HepG2 (cell line): ENCODE measurements around the gene RPUSD3. TPM values are rescaled to one million over a fixed set of nuclear protein-coding genes. Genes with fewer than 3 reads are reported as not detected.
"Not testable (repeated sequence)": the region's sequence is repeated elsewhere in the genome, so short reads cannot be mapped to it uniquely, and the experiment has no call there.

Source experiments
- ATAC-seq: fragments of 200-7000 bp; cut with Tn5 transposase; 3 replicates; pipeline ENCODE4 v1.9.1; 2020; ENCODE audit warnings: mild to moderate bottlenecking, moderate library complexity
- BruUV-seq: library from RNA; stranded (reverse); fragments of 400-500 nt; replicated peaks from 2 replicates; lab custom pipeline; 2021; lab: Mats Ljungman, UMichigan
- CTCF ChIA-PET: fragments of 300-600 bp; formaldehyde crosslinking; extraction: SDS; loops from one replicate; lab custom pipeline; 2021; ENCODE audit warnings: low total read pairs, inconsistent platforms, low intra/inter-chr PET ratio; lab: Yijun Ruan, JAX
- POLR2A ChIA-PET: fragments of 350-600 bp; sonication (Branson Sonifier 250); formaldehyde crosslinking; loops from one replicate; lab custom pipeline; 2020; ENCODE audit warnings: antibody characterized with exemption, inconsistent platforms; lab: Yijun Ruan, JAX
- DNase-seq: peaks from one replicate; pipeline ENCODE4 v3.0.0-alpha.2; 2015; ENCODE audit warnings: low spot score
- FAIRE-seq: peaks from 3 replicates; lab custom pipeline; 2011; peaks lifted over from hg19 to GRCh38; lab: Jason Lieb, UNC
- H2AFZ ChIP-seq: one replicate; pipeline ENCODE4 v1.6.1; 2011; ENCODE audit warnings: low read length, inconsistent platforms
- H3K27ac ChIP-seq: fragments of 300-600 bp; 3 replicates; pipeline ENCODE4 v1.8.0; 2011; ENCODE audit warnings: mixed run types, mild to moderate bottlenecking, mixed read lengths, low read length, inconsistent platforms; ENCODE audit not compliant: insufficient read depth; ENCODE audit errors: extremely low read length
- H3K27me3 ChIP-seq, 2 experiments: fragments of 200-600 bp in 1 of 2; 2 replicates in 1 of 2; 3 replicates in 1 of 2; pipeline versions ENCODE4 v1.6.0 to v1.8.0; 2011; ENCODE audit warnings: low read length in 2 of 2, mild to moderate bottlenecking in 2 of 2, moderate library complexity in 2 of 2, inconsistent platforms in 1 of 2; ENCODE audit not compliant: insufficient read depth in 2 of 2, control insufficient read depth in 1 of 2
- H3K36me3 ChIP-seq, 2 experiments: fragments of 200-600 bp in 1 of 2; replicated peaks in 1 of 2; 2 replicates in 1 of 2; 3 replicates in 1 of 2; pipeline versions ENCODE4 v1.5.1 to v1.8.0; 2011; ENCODE audit warnings: low read length in 2 of 2, inconsistent platforms in 1 of 2; ENCODE audit not compliant: insufficient read depth in 2 of 2, control insufficient read depth in 1 of 2
- H3K4me1 ChIP-seq: 2 replicates; pipeline ENCODE4 v1.5.1; 2012; ENCODE audit warnings: low read length, inconsistent platforms; ENCODE audit not compliant: insufficient read depth
- H3K4me2 ChIP-seq: 2 replicates; pipeline ENCODE4 v1.6.0; 2011; ENCODE audit warnings: low read depth, low read length, inconsistent platforms
- H3K4me3 ChIP-seq, 3 experiments: fragments of 200-600 bp in 1 of 3; sonication (generic), shearing (Covaris generic) in 1 of 3; replicated peaks in 1 of 3; 2 replicates each; pipeline ENCODE4 v1.5.1; 2011 to 2016; ENCODE audit warnings: low read length in 3 of 3, inconsistent platforms in 2 of 3, low read depth in 2 of 3, mild to moderate bottlenecking in 2 of 3, control low read depth in 1 of 3, mixed read lengths in 1 of 3; ENCODE audit not compliant: insufficient read depth in 1 of 3
- H3K79me2 ChIP-seq: one replicate; pipeline ENCODE4 v1.6.1; 2011; ENCODE audit warnings: low read length, inconsistent platforms; ENCODE audit not compliant: insufficient read depth
- H3K9ac ChIP-seq: 2 replicates; pipeline ENCODE4 v1.6.0; 2011; ENCODE audit warnings: mild to moderate bottlenecking, low read depth, low read length, inconsistent platforms; ENCODE audit not compliant: insufficient read depth
- H3K9me3 ChIP-seq: 2 replicates; pipeline ENCODE4 v1.5.1; 2012; ENCODE audit warnings: mild to moderate bottlenecking, low read length
- H4K20me1 ChIP-seq: 2 replicates; pipeline ENCODE4 v1.6.0; 2011; ENCODE audit warnings: inconsistent platforms, mild to moderate bottlenecking, low read length, moderate library complexity; ENCODE audit not compliant: insufficient read depth
- HIC2 ChIP-seq: sonication (generic); formaldehyde crosslinking; IDR thresholded peaks from 2 replicates; pipeline ENCODE4 v1.9.0; 2022; ENCODE audit warnings: low read depth, missing genetic modification reagents
- IRF9 ChIP-seq: sonication (generic); formaldehyde crosslinking; IDR thresholded peaks from 2 replicates; pipeline ENCODE4 v1.8.0; 2022; ENCODE audit warnings: missing genetic modification reagents, mild to moderate bottlenecking, borderline replicate concordance
- STAG1 ChIP-seq: sonication (generic); formaldehyde crosslinking; IDR thresholded peaks from 2 replicates; pipeline ENCODE4 v1.4.0; 2020; ENCODE audit warnings: missing genetic modification reagents
- WGBS: methylation state at CpG from one replicate; pipeline ENCODE4 v1.1.6; 2017; ENCODE audit warnings: low lambda C conversion rate; 5-methylcytosine and 5-hydroxymethylcytosine counted together
- in situ Hi-C: cut with HindIII; loops from 2 replicates; pipeline ENCODE4 v1.10.0; 2017; ENCODE audit warnings: low pct_unique_long_range_greater_than_20kb; ENCODE audit not compliant: extremely low pct_ligation_motif_present
- intact Hi-C: fragments of 100-400 bp; cut with micrococcal nuclease; formaldehyde crosslinking; loops from one replicate; pipeline ENCODE4 v1.10.0; 2022; ENCODE audit not compliant: unreplicated experiment
- polyA plus RNA-seq, 8 experiments: library from polyadenylated mRNA; depleted of rRNA in 3 of 8; stranded (reverse) in 7 of 8; unstranded in 1 of 8; fragments of >200 nt; fragmentation: Illumina TruSeq in 4 of 8; extraction: Trizol in 4 of 8; gene quantifications; 2 replicates each; pipeline versions ENCODE4 v1.2.1 to v1.2.3, GENCODE V29; 2011 to 2016; ENCODE audit warnings: low read depth in 4 of 8, missing spikeins in 1 of 8, mixed read lengths in 1 of 8; ENCODE audit not compliant: insufficient read depth in 1 of 8
- total RNA-seq, 5 experiments: library from RNA; depleted of rRNA; stranded (reverse); fragments of >200 nt; fragmentation: Illumina TruSeq; extraction: Trizol; gene quantifications; 2 replicates each; pipeline ENCODE4 v1.2.3, GENCODE V29; 2016; ENCODE audit warnings: low read depth in 1 of 5

RPUSD3 gene
- total and polyA plus RNA-seq, 2 of the 13 experiments (the other 11 are each of a cell fraction or from before 2014, with no cell fraction given), result 32.1 to 48.7 TPM

GRCh38 chr3:9854291-9854940 is 10.6 kb upstream of the RPUSD3 start:
- FAIRE-seq, H3K27ac ChIP-seq, H2AFZ ChIP-seq, H4K20me1 ChIP-seq, BruUV-seq, DNase-seq, intact Hi-C loops, H3K9me3 ChIP-seq, H3K4me1 ChIP-seq, H3K79me2 ChIP-seq, CTCF ChIA-PET, in situ Hi-C loops, H3K36me3 ChIP-seq, H3K4me3 ChIP-seq, H3K9ac ChIP-seq: not testable (repeated sequence)
- WGBS, result 37% methylated on average over 9 of the region's 11 CpGs
- peaks cover 2 to 28% of the 10 kb centered on the region in 2 experiments; a peak in 1 of 5 replicates for H3K27me3 ChIP-seq
- POLR2A ChIA-PET, result interaction anchor here (0.6 kb wide), 1 partner anchor 311 kb away, joined by 4 read pairs; no protein-coding TSS in a partner anchor
- peak overlapping the region; percentile 8; the same call in 1 of the 2 replicates for H3K4me2 ChIP-seq
- peak; percentile 65 for ATAC-seq

- BruUV-seq, result no TSS peak
- Histone ChIP-seq H2AFZ (no peak overlapping the region), H3K36me3 (no peaks in the 10 kb centered on the region), H3K4me3 (no peak overlapping the region), H3K79me2 (no peaks in the 10 kb centered on the region), H4K20me1 (no peaks in the 10 kb centered on the region), H3K9ac (no peak overlapping the region), H3K27me3 (peaks cover 2 to 20% of the 10 kb centered on the region in 2 experiments; a peak in 1 of 5 replicates), H3K4me2 (no peak overlapping the region), H3K9me3 (no peaks in the 10 kb centered on the region), H3K27ac (no peak overlapping the region), H3K4me1 (peaks cover 16% of the 10 kb centered on the region; the same call in 1 of the 2 replicates)
- 75% methylated on average over 6 of the region's 6 CpGs for WGBS
- DNase-seq, result no peak
- ATAC-seq, result no peak
- ChIA-PET CTCF (no interaction called here), POLR2A (no interaction called here)
- in situ Hi-C loops (no loop called here), intact Hi-C loops (no loop called here)
- FAIRE-seq, result no peak
- TF ChIP-seq HIC2 (CRISPR knock-in tag), result no peak
- TF ChIP-seq STAG1 (CRISPR knock-in tag), result peak; percentile 30
- no peak for TF ChIP-seq IRF9 (CRISPR knock-in tag)
- TF ChIP-seq, all 625 proteins: peak for 1
Measured at GRCh38 chr3:9852528-9852927, 8.7 kb upstream of the RPUSD3 start.

GRCh38 chr3:9851926-9852325 is 8.1 kb upstream of the RPUSD3 start:
- in situ Hi-C loops, H3K79me2 ChIP-seq, DNase-seq, CTCF ChIA-PET, ATAC-seq, H3K4me3 ChIP-seq, H3K4me2 ChIP-seq, H4K20me1 ChIP-seq, H2AFZ ChIP-seq, H3K27ac ChIP-seq, FAIRE-seq, H3K9me3 ChIP-seq, H3K36me3 ChIP-seq, BruUV-seq, intact Hi-C loops, H3K9ac ChIP-seq, POLR2A ChIA-PET: not testable (repeated sequence)
- H3K4me1 ChIP-seq, result peaks cover 16% of the 10 kb centered on the region; the same call in 1 of the 2 replicates
- H3K27me3 ChIP-seq, result peaks cover 2 to 20% of the 10 kb centered on the region in 2 experiments; a peak in 1 of 5 replicates
- 43% methylated on average over 6 of the region's 6 CpGs for WGBS
